ENCODE results near the gene SPEM1. TPM values are rescaled to one million over a fixed set of nuclear protein-coding genes. Genes with fewer than 3 reads are reported as not detected.

The SPEM1 gene
- total RNA-seq, result not detected
- not detected for polyA plus RNA-seq

DNA sequence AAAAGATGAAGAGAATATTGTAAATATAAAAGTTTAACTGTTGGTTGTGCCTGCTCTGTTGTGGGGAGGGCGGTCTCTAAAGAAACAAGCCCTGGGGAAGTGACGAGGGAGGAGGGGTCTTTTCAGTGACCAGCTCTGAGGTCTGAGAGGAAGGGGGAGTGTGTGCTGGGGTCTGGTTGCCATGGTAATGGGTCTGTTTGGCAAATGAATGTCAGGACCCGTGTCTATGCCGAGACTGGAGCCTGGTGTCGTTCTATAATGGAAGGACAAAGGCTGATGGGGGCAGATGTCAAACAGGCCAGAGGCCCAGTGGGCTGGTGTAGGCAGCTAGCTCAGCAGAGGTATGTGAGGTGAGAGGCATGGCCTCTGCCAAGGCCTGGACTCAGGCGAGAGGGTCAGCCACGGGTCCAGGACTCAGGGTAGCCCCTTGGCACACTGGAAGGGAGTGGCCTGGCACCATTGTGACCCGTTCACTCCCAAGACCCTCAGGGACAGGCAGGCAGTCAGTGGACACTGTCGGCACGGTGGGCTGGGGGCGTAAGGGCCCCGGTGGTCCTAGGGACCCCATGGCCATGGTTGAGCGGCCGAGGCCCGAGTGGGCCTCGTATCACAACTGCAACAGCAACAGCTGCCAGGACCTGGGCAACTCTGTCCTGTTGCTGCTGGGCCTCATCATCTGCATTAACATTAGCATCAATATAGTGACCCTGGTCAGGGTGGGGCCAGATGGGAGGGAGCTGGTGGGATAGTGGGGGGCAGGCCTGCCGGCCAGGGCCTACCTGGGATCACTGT lies at the start of gene SPEM1:
SPEM1 (plus strand) TSS at position 506 of the 792 bp plus-strand sequence; CDS start at position 567, 61 bp downstream.
- no peaks in the 10 kb centered on the region for H3K9me3 Mint-ChIP-seq
- H3K27me3 Mint-ChIP-seq, result peaks cover 0 to 6% of the 10 kb centered on the region in 2 donors
- ChIA-PET POLR2A (interaction anchor here (0.6 kb wide), 1 partner anchor 48 kb away, joined by 4 read pairs; no protein-coding TSS in a partner anchor), CTCF (interaction anchor here (0.9 kb wide), 1 partner anchor 140 kb away, joined by 3 read pairs; no protein-coding TSS in a partner anchor)
- no peak within 1 kb of the TSS for H3K27ac Mint-ChIP-seq
- Histone ChIP-seq H3K36me3 (ENCODE audit: insufficient read depth, low read length) (no peaks in the 10 kb centered on the region), H3K4me3 (ENCODE audit: low read length) (no peak within 1 kb of the TSS), H3K9me3 (ENCODE audit: low read length) (no peaks in the 10 kb centered on the region), H3K27me3 (ENCODE audit: insufficient read depth, low read length, poor library complexity, severe bottlenecking) (no peaks in the 10 kb centered on the region), H3K4me1 (ENCODE audit: insufficient read depth, low read length) (no peaks in the 10 kb centered on the region), H3K27ac (ENCODE audit: low read depth, low read length) (no peak within 1 kb of the TSS)
- peak within 1 kb of the TSS in 1 of 7 donors; percentile 32 for H3K4me3 Mint-ChIP-seq
- peaks cover 0 to 1% (median 0%) of the 10 kb centered on the region in 3 donors for H3K36me3 Mint-ChIP-seq
- no peak for DNase-seq
- H3K4me1 Mint-ChIP-seq, result peaks cover 0 to 2% (median 0%) of the 10 kb centered on the region in 3 donors

GRCh38 chr17:7370853-7371252 lies 49.3 kb upstream of the SPEM1 start:
- POLR2A ChIA-PET, result interaction anchor here (0.7 kb wide), 1 partner anchor 181 kb away, joined by 3 read pairs; no protein-coding TSS in a partner anchor
- H3K9me3 Mint-ChIP-seq, result no peaks in the 10 kb centered on the region

DNA sequence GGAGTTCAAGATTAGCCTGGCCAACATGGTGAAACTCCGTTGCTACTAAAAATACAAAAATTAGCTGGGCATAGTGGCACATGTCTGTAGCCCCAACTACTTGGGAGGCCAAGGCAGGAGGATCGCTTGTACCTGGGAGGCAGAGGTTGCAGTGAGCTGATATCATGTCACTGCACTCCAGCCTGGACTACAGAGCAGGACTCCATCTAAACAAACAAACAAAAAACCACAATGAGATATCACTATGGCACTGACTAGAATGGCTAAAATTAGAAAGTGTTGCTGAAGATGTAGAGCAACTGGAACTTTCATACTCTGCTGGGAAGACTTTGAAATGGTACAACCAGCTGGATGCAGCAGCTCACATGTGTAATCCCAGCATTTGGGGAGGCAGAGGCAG lies 45.8 kb upstream of the SPEM1 start:
- H3K9me3 Mint-ChIP-seq, result peaks cover 0 to 5% (median 2%) of the 10 kb centered on the region in 5 donors
- no peaks in the 10 kb centered on the region for H3K4me1 Mint-ChIP-seq
- H3K36me3 Mint-ChIP-seq, result peaks cover 0 to 4% (median 0%) of the 10 kb centered on the region in 3 donors
- no peak overlapping the region for H3K4me3 Mint-ChIP-seq
- Histone ChIP-seq H3K27ac (ENCODE audit: low read depth, low read length) (no peak overlapping the region), H3K27me3 (ENCODE audit: insufficient read depth, low read length, poor library complexity, severe bottlenecking) (no peaks in the 10 kb centered on the region), H3K4me3 (ENCODE audit: low read length) (no peak overlapping the region), H3K4me1 (ENCODE audit: insufficient read depth, low read length) (no peaks in the 10 kb centered on the region), H3K36me3 (ENCODE audit: insufficient read depth, low read length) (no peaks in the 10 kb centered on the region), H3K9me3 (ENCODE audit: low read length) (no peaks in the 10 kb centered on the region)
- peaks cover 9 to 21% of the 10 kb centered on the region in 2 donors for H3K27me3 Mint-ChIP-seq
- ChIA-PET CTCF (interaction anchor here (0.7 kb wide), 1 partner anchor 9 kb away, joined by 3 read pairs; no protein-coding TSS in a partner anchor), POLR2A (no interaction called here)
- DNase-seq, result no peak
- H3K27ac Mint-ChIP-seq, result no peak overlapping the region

More at GRCh38 chr17:7370853-7371252, 49.3 kb upstream of the SPEM1 start:
- peaks cover 2 to 4% of the 10 kb centered on the region in 2 donors for H3K27me3 Mint-ChIP-seq
- Histone ChIP-seq H3K4me3 (ENCODE audit: low read length) (no peak overlapping the region), H3K36me3 (ENCODE audit: insufficient read depth, low read length) (no peaks in the 10 kb centered on the region), H3K27ac (ENCODE audit: low read depth, low read length) (no peak overlapping the region), H3K4me1 (ENCODE audit: insufficient read depth, low read length) (no peaks in the 10 kb centered on the region), H3K27me3 (ENCODE audit: insufficient read depth, low read length, poor library complexity, severe bottlenecking) (no peaks in the 10 kb centered on the region), H3K9me3 (ENCODE audit: low read length) (no peaks in the 10 kb centered on the region)
- no peak for DNase-seq
- no peak overlapping the region for H3K27ac Mint-ChIP-seq
- no peak overlapping the region for H3K4me3 Mint-ChIP-seq
- no peaks in the 10 kb centered on the region for H3K4me1 Mint-ChIP-seq
- no peaks in the 10 kb centered on the region for H3K36me3 Mint-ChIP-seq
- CTCF ChIA-PET, result interaction anchor here (2.1 to 3.1 kb wide), 2 partner anchors 15 to 66 kb away, joined by 7 to 14 read pairs; no protein-coding TSS in a partner anchor

GRCh38 chr17:7379134-7379533 lies 41.0 kb upstream of the SPEM1 start:
- Histone ChIP-seq H3K4me3 (ENCODE audit: low read length) (no peak overlapping the region), H3K4me1 (ENCODE audit: insufficient read depth, low read length) (peaks cover 8% of the 10 kb centered on the region), H3K36me3 (ENCODE audit: insufficient read depth, low read length) (no peaks in the 10 kb centered on the region), H3K9me3 (ENCODE audit: low read length) (no peaks in the 10 kb centered on the region), H3K27me3 (ENCODE audit: insufficient read depth, low read length, poor library complexity, severe bottlenecking) (peaks cover 16% of the 10 kb centered on the region), H3K27ac (ENCODE audit: low read depth, low read length) (no peak overlapping the region)
- Mint-ChIP-seq H3K27me3 (peaks cover 25 to 50% of the 10 kb centered on the region in 2 donors), H3K4me3 (no peak overlapping the region), H3K36me3 (peaks cover 0 to 6% (median 0%) of the 10 kb centered on the region in 3 donors), H3K9me3 (peaks cover 0 to 5% (median 2%) of the 10 kb centered on the region in 5 donors), H3K4me1 (peaks cover 6 to 9% (median 8%) of the 10 kb centered on the region in 3 donors), H3K27ac (no peak overlapping the region)
- ChIA-PET CTCF (no interaction called here), POLR2A (no interaction called here)
- DNase-seq, result no peak

DNA sequence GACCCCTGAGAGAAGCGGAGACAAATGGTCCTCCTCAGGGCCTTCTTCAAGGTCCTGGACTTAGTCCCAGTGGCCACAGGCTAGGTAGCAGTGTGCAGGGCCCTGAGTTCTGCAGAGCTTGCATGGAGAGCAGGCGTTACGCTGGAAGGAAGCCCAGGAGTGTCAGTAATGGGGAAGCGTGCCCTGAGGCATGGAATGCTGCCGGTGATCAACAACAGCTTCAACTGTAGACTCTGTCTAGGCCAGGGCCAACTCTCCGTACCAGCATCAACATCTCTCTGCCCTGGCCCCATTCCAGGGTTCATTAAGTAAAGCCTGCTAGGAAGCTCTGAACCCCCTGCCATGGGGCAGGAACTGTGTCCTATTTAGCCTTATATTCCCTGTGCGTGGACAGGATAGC lies 39.8 kb upstream of the SPEM1 start:
- Histone ChIP-seq H3K27me3 (ENCODE audit: insufficient read depth, low read length, poor library complexity, severe bottlenecking) (peaks cover 16% of the 10 kb centered on the region), H3K27ac (ENCODE audit: low read depth, low read length) (no peak overlapping the region), H3K9me3 (ENCODE audit: low read length) (no peaks in the 10 kb centered on the region), H3K36me3 (ENCODE audit: insufficient read depth, low read length) (no peaks in the 10 kb centered on the region), H3K4me1 (ENCODE audit: insufficient read depth, low read length) (peaks cover 13% of the 10 kb centered on the region), H3K4me3 (ENCODE audit: low read length) (no peak overlapping the region)
- Mint-ChIP-seq H3K36me3 (peaks cover 0 to 6% (median 0%) of the 10 kb centered on the region in 3 donors), H3K4me1 (peaks cover 12 to 16% (median 15%) of the 10 kb centered on the region in 3 donors), H3K9me3 (peaks cover 0 to 5% (median 2%) of the 10 kb centered on the region in 5 donors), H3K27ac (peak overlapping the region in 1 of 8 donors; percentile 20), H3K4me3 (no peak overlapping the region), H3K27me3 (peaks cover 25 to 46% of the 10 kb centered on the region in 2 donors)
- POLR2A ChIA-PET, result no interaction called here
- no peak for DNase-seq
- CTCF ChIA-PET, result no interaction called here

- peak within 1 kb of the TSS; percentile 9 for H3K27ac ChIP-seq (ENCODE audit: low read depth, low read length)
- H3K4me1 ChIP-seq (ENCODE audit: insufficient read depth, low read length), result peaks cover 13% of the 10 kb centered on the region
- no peak for DNase-seq
- ChIA-PET CTCF (no interaction called here), POLR2A (interaction anchor here (0.5 kb wide), 1 partner anchor 235 kb away, joined by 3 read pairs; no protein-coding TSS in a partner anchor)
- peaks cover 0 to 6% (median 1%) of the 10 kb centered on the region in 3 donors for H3K36me3 Mint-ChIP-seq
- H3K4me1 Mint-ChIP-seq, result peaks cover 12 to 16% (median 15%) of the 10 kb centered on the region in 3 donors
- H3K4me3 ChIP-seq (ENCODE audit: low read length), result no peak within 1 kb of the TSS
- peaks cover 16% of the 10 kb centered on the region for H3K27me3 ChIP-seq (ENCODE audit: insufficient read depth, low read length, poor library complexity, severe bottlenecking)
- H3K27ac Mint-ChIP-seq, result peak within 1 kb of the TSS in 2 of 8 donors; percentile 20 to 33
- H3K36me3 ChIP-seq (ENCODE audit: insufficient read depth, low read length), result no peaks in the 10 kb centered on the region
- H3K4me3 Mint-ChIP-seq, result peak within 1 kb of the TSS in 2 of 7 donors; percentile 40 to 60
- peaks cover 0 to 5% (median 2%) of the 10 kb centered on the region in 5 donors for H3K9me3 Mint-ChIP-seq
- H3K27me3 Mint-ChIP-seq, result peaks cover 25 to 46% of the 10 kb centered on the region in 2 donors
- H3K9me3 ChIP-seq (ENCODE audit: low read length), result no peaks in the 10 kb centered on the region
Measured at GRCh38 chr17:7380855-7381683, 39.1 kb upstream of the SPEM1 start, which contains the start of gene TNK1. TSS of gene TNK1 (plus strand) at chr17:7381089. CDS start at chr17:7382927, 1,838 bp downstream.

- Mint-ChIP-seq H3K36me3 (peaks cover 0 to 11% (median 6%) of the 10 kb centered on the region in 3 donors), H3K27me3 (peaks cover 20 to 33% of the 10 kb centered on the region in 2 donors), H3K9me3 (peaks cover 0 to 5% (median 2%) of the 10 kb centered on the region in 5 donors), H3K4me3 (peak overlapping the region in 6 of 7 donors; percentile 3 to 87 (median 47)), H3K27ac (peak overlapping the region in 2 of 8 donors; percentile 9 to 43), H3K4me1 (peaks cover 12 to 16% (median 15%) of the 10 kb centered on the region in 3 donors)
- peaks cover 13% of the 10 kb centered on the region for H3K4me1 ChIP-seq (ENCODE audit: insufficient read depth, low read length)
- H3K36me3 ChIP-seq (ENCODE audit: insufficient read depth, low read length), result no peaks in the 10 kb centered on the region
- H3K27ac ChIP-seq (ENCODE audit: low read depth, low read length), result no peak overlapping the region
- H3K4me3 ChIP-seq (ENCODE audit: low read length), result no peak overlapping the region
- no peaks in the 10 kb centered on the region for H3K9me3 ChIP-seq (ENCODE audit: low read length)
- H3K27me3 ChIP-seq (ENCODE audit: insufficient read depth, low read length, poor library complexity, severe bottlenecking), result peaks cover 16% of the 10 kb centered on the region
- ChIA-PET POLR2A (interaction anchor here (0.6 to 1.9 kb wide), 5 partner anchors 11 to 290 kb away, joined by 3 to 9 read pairs (median 4); partner anchors contain the start of genes PLSCR3 and TMEM102), CTCF (interaction anchor here (1.2 to 2.0 kb wide), 2 partner anchors 15 to 61 kb away, joined by 3 to 5 read pairs; no protein-coding TSS in a partner anchor)
- DNase-seq, result no peak
Measured at GRCh38 chr17:7382901-7383300, 37.2 kb upstream of the SPEM1 start.
